ENCODE data around the gene SLC25A19.

GRCh38 chr17:75288770-75289114 lies 491 bp downstream of the SLC25A19 start:
- no peak for TF ChIP-seq RBBP5 (IDR thresholded peaks at IDR 0.05; ENCODE audit: borderline replicate concordance, insufficient read depth, low read length, poor library complexity, severe bottlenecking)
- no peak for TF ChIP-seq E2F3 (CRISPR knock-in tag; IDR thresholded peaks at IDR 0.05)
